ENCODE results near the gene ZNF385D.

ZNF385D gene

DNA sequence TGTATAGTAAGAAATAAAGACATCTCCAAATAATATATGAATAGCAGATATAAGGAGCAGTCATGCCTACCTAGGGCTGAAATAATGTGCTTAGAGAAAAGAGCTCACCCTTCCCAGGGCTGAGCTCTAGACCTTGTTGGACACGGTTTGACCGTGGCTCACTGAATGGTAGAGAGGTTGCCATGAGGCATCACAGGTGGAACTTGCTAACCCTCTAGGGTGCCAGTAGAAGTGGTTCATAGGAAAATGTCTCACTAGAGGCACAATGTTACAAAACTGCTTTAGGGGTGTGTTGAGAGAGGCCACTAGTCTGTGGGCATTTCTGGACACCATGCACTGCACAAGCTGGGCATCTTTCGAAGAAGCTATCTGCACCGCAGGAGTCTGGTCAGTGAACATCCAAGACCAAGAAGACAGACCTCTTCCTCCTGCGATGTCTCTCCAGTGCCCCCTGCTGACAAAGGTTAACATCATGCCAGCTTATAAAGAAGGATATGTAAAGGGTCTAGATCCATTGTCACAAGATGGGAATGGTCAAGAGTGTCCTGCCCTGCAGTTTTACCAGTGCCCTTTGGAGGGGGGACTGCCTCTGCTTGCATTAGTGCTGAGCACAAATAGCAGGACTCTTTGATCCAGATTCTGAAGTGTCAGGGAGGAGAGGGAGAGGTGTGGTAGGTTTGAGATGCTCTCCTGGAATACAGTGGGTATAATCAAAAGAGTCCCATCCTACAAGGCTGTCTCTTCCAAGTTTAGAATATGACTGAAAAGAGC, 266.8 kb downstream of the ZNF385D start:
- Mint-ChIP-seq H3K4me3 (no peak overlapping the region), H3K27me3 (no peaks in the 10 kb centered on the region), H3K4me1 (ENCODE audit: low read depth) (peaks cover 9% of the 10 kb centered on the region), H3K27ac (peak overlapping the region; percentile 35), H3K36me3 (ENCODE audit: low read depth) (no peaks in the 10 kb centered on the region), H3K9me3 (no peaks in the 10 kb centered on the region)
- intact Hi-C loops (cut with micrococcal nuclease), result no loop called here

DNA sequence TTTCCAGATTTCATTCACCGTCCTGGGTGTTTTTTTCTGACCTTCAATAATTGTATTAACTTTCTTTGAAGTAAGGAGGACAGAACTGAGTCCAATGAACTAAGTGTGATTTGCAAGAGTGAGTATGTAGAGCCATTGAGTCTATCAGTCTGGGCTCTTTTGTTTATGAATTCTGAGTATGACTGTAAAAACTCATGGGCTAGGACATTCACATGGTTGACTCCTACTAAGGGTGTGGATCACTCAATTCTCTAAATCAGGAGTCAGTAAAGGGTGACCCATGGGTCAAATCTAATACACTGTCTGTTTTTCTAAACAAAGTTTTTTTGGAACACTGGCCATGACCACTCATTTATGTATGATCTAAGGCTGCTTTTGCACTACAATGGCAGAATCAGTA, 269.0 kb downstream of the ZNF385D start:
- peaks cover 9% of the 10 kb centered on the region for H3K4me1 Mint-ChIP-seq (ENCODE audit: low read depth)
- intact Hi-C loops (cut with micrococcal nuclease), result no loop called here
- no peaks in the 10 kb centered on the region for H3K27me3 Mint-ChIP-seq
- no peak overlapping the region for H3K4me3 Mint-ChIP-seq
- H3K36me3 Mint-ChIP-seq (ENCODE audit: low read depth), result no peaks in the 10 kb centered on the region
- H3K27ac Mint-ChIP-seq, result no peak overlapping the region
- no peaks in the 10 kb centered on the region for H3K9me3 Mint-ChIP-seq

DNA sequence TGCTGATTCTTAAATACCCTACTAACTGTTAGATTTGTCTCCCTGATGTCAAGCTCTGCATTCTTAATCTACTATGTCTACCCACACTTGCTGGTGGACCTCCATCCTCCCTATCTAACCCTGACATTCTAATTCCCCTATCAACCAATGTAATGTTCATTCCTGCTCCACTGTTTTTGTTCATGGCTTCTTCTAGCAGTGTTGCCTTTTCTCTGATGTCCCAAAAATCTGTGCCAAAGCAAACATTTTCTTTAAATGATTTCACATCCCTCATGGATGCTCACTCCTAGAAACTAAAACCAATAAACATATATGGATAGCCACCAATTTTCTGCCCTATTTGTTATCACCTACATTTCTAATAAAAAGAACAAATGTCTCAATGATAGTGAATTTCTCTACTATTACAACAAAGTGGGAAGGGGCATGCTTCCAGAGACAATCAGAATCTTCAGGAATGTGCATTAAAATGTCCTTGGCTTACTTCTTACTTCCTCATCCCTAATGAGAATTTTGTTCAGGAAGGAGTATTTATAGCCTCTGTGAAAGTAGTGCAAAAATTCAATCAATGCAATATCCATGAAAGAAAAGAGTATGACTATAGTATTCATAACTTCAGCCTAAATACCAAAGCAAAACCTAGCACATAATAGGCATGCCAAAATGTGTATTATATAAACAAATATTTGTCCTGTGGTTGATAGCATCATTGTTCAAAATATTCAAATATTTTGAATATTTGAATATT, 273.3 kb downstream of the ZNF385D start:
- Mint-ChIP-seq H3K4me3 (no peak overlapping the region), H3K27me3 (no peaks in the 10 kb centered on the region), H3K4me1 (ENCODE audit: low read depth) (no peaks in the 10 kb centered on the region), H3K27ac (no peak overlapping the region), H3K36me3 (ENCODE audit: low read depth) (no peaks in the 10 kb centered on the region), H3K9me3 (no peaks in the 10 kb centered on the region)
- intact Hi-C loops (cut with micrococcal nuclease), result no loop called here

- Mint-ChIP-seq H3K9me3 (no peaks in the 10 kb centered on the region), H3K27me3 (no peaks in the 10 kb centered on the region), H3K4me1 (ENCODE audit: low read depth) (no peaks in the 10 kb centered on the region), H3K27ac (no peak overlapping the region), H3K36me3 (ENCODE audit: low read depth) (no peaks in the 10 kb centered on the region), H3K4me3 (no peak overlapping the region)
- intact Hi-C loops (cut with micrococcal nuclease), result no loop called here
Observed at GRCh38 chr3:21466476-21466875, 284.5 kb downstream of the ZNF385D start.

DNA sequence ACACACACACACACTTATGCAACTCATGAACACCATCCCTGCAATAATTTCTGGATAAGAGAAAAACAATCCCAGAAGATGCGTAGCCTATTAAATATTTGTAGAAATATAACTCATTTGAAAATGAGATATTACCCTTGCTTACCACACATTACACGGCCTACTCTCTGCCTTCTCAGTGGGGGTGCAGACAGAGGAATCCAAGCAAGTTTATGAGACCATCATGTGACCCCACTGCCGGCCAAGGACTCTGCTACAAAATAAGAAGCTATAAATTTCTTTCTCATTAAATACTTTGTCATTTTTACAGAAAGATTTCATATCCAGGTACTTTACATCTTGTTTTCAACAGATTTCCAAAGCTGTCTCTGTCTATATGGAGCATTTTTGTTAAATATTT, 286.3 kb downstream of the ZNF385D start:
- no peaks in the 10 kb centered on the region for H3K36me3 Mint-ChIP-seq (ENCODE audit: low read depth)
- H3K9me3 Mint-ChIP-seq, result no peaks in the 10 kb centered on the region
- H3K4me3 Mint-ChIP-seq, result no peak overlapping the region
- intact Hi-C loops (cut with micrococcal nuclease), result no loop called here
- H3K4me1 Mint-ChIP-seq (ENCODE audit: low read depth), result no peaks in the 10 kb centered on the region
- no peaks in the 10 kb centered on the region for H3K27me3 Mint-ChIP-seq
- no peak overlapping the region for H3K27ac Mint-ChIP-seq

- Mint-ChIP-seq H3K4me3 (no peak overlapping the region), H3K9me3 (no peaks in the 10 kb centered on the region), H3K4me1 (ENCODE audit: low read depth) (no peaks in the 10 kb centered on the region), H3K27ac (no peak overlapping the region), H3K27me3 (no peaks in the 10 kb centered on the region), H3K36me3 (ENCODE audit: low read depth) (no peaks in the 10 kb centered on the region)
- intact Hi-C loops (cut with micrococcal nuclease), result no loop called here
Observed at GRCh38 chr3:21463319-21463718, 287.7 kb downstream of the ZNF385D start.

GRCh38 chr3:21462141-21462540, 288.9 kb downstream of the ZNF385D start:
- no peaks in the 10 kb centered on the region for H3K9me3 Mint-ChIP-seq
- no peaks in the 10 kb centered on the region for H3K36me3 Mint-ChIP-seq (ENCODE audit: low read depth)
- no peak overlapping the region for H3K4me3 Mint-ChIP-seq
- H3K27ac Mint-ChIP-seq, result no peak overlapping the region
- no peaks in the 10 kb centered on the region for H3K4me1 Mint-ChIP-seq (ENCODE audit: low read depth)
- no peaks in the 10 kb centered on the region for H3K27me3 Mint-ChIP-seq
- intact Hi-C loops (cut with micrococcal nuclease), result no loop called here

GRCh38 chr3:21457084-21457483, 293.9 kb downstream of the ZNF385D start:
- intact Hi-C loops (cut with micrococcal nuclease), result no loop called here
- no peaks in the 10 kb centered on the region for H3K4me1 Mint-ChIP-seq (ENCODE audit: low read depth)
- no peaks in the 10 kb centered on the region for H3K27me3 Mint-ChIP-seq
- H3K4me3 Mint-ChIP-seq, result no peak overlapping the region
- no peak overlapping the region for H3K27ac Mint-ChIP-seq
- peaks cover 12% of the 10 kb centered on the region for H3K9me3 Mint-ChIP-seq
- H3K36me3 Mint-ChIP-seq (ENCODE audit: low read depth), result no peaks in the 10 kb centered on the region

DNA sequence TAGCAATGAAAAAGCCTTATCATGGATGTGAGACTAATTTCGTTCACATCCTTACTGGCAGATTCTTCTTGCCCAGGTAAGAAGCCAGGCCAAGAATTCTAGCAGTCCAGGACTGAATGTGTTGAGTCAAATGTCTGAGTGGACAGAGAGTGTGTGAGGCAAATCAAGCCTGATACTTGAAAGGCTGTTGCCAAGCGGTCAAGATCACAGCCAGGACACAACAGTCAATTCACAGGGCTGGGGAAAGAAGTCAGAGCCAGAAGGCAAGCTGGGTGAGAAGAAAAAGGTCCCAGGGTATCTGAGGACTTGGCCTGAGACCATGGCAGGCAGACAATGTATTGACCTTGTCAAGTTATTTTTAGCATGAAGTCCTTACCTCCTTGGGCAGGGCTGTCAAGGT, 301.3 kb downstream of the ZNF385D start:
- H3K27me3 Mint-ChIP-seq, result no peaks in the 10 kb centered on the region
- peaks cover 5% of the 10 kb centered on the region for H3K9me3 Mint-ChIP-seq
- no peaks in the 10 kb centered on the region for H3K4me1 Mint-ChIP-seq (ENCODE audit: low read depth)
- intact Hi-C loops (cut with micrococcal nuclease), result no loop called here
- no peaks in the 10 kb centered on the region for H3K36me3 Mint-ChIP-seq (ENCODE audit: low read depth)
- no peak overlapping the region for H3K4me3 Mint-ChIP-seq
- no peak overlapping the region for H3K27ac Mint-ChIP-seq

DNA sequence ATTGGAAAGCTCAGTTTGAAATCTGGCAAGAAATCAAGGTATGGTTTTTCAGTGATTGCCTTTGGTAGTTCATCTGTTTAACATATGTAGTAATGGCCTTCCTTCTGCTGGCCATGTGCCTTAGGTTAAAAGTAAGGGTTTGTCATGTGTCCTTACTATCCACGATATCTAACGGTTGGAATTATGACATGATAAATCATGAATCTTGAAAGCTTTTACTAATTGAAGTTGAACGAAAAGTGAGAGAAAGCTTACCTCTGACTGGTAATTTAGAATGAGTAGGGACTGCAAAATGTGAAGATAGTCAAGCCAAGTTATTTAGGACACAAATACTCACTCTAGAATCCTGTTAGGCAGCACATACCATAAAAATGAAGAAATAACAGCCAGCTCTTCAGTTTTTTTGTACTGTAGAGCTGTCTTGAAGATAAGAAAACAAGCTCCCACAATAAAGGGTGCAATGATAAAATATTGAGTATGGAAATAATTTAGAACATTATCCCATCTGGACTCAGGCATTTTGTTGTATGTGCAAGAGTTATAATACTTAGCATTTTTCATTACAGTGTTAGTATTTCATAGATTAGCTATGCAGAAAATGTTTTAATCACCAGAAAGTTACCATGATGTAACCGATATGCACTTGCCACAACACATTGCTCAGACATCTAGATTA, 303.4 kb downstream of the ZNF385D start:
- intact Hi-C loops (cut with micrococcal nuclease), result no loop called here
- Mint-ChIP-seq H3K27ac (no peak overlapping the region), H3K27me3 (no peaks in the 10 kb centered on the region), H3K36me3 (ENCODE audit: low read depth) (no peaks in the 10 kb centered on the region), H3K4me1 (ENCODE audit: low read depth) (no peaks in the 10 kb centered on the region), H3K4me3 (no peak overlapping the region), H3K9me3 (no peaks in the 10 kb centered on the region)

DNA sequence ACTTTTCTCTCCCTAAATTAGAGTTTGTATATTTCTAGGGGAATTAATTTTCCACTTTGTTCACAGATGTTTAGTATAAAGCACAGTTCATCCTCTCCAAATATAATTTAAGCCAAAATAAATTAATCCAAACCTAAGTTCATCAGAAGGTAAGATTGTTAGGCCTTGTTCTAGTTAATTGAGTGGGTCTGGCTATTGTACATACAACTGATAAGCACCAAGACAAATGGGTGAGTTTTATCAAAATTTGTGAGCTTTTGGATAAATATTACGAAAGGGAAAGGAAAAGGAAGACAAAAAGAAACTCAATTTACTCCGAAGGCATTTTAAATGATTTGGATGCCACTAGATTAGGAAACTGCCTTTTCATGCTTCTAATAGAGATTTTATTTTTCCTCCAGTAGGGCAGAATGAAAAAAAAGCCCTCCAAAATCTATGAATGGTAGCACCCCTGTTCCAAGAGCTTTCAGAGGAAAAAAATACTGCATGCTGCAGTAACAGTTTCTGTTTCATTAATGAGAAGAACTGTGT, 304.0 kb downstream of the ZNF385D start:
- no peaks in the 10 kb centered on the region for H3K36me3 Mint-ChIP-seq (ENCODE audit: low read depth)
- H3K27me3 Mint-ChIP-seq, result no peaks in the 10 kb centered on the region
- no peak overlapping the region for H3K27ac Mint-ChIP-seq
- intact Hi-C loops (cut with micrococcal nuclease), result no loop called here
- no peaks in the 10 kb centered on the region for H3K4me1 Mint-ChIP-seq (ENCODE audit: low read depth)
- no peak overlapping the region for H3K4me3 Mint-ChIP-seq
- no peaks in the 10 kb centered on the region for H3K9me3 Mint-ChIP-seq

DNA sequence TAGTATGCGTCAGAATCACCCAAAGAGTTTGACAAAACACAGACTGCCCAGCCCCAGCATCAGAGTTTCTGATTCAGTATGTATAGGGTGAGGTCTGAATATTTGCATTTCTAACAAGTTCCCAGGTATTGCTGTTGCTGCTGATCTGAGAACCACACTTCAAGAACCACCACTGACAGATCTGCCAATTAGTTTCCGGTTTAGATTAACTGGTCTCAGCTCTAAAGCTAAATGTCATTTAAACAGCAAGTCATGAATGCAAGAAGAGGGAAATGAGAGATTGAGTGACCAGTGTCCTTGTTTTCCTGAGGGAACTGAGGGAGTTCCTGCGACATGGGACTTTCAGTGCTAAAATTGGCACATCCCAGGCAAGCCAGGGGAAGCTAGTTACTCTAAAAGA, 305.0 kb downstream of the ZNF385D start:
- no peaks in the 10 kb centered on the region for H3K36me3 Mint-ChIP-seq (ENCODE audit: low read depth)
- H3K9me3 Mint-ChIP-seq, result no peaks in the 10 kb centered on the region
- no peak overlapping the region for H3K4me3 Mint-ChIP-seq
- no peaks in the 10 kb centered on the region for H3K27me3 Mint-ChIP-seq
- no peaks in the 10 kb centered on the region for H3K4me1 Mint-ChIP-seq (ENCODE audit: low read depth)
- H3K27ac Mint-ChIP-seq, result no peak overlapping the region
- intact Hi-C loops (cut with micrococcal nuclease), result no loop called here

- Mint-ChIP-seq H3K36me3 (ENCODE audit: low read depth) (no peaks in the 10 kb centered on the region), H3K4me1 (ENCODE audit: low read depth) (no peaks in the 10 kb centered on the region), H3K27me3 (no peaks in the 10 kb centered on the region), H3K9me3 (no peaks in the 10 kb centered on the region), H3K4me3 (no peak overlapping the region), H3K27ac (no peak overlapping the region)
- intact Hi-C loops (cut with micrococcal nuclease), result no loop called here
Observed at GRCh38 chr3:21441821-21442220, 309.2 kb downstream of the ZNF385D start.

DNA sequence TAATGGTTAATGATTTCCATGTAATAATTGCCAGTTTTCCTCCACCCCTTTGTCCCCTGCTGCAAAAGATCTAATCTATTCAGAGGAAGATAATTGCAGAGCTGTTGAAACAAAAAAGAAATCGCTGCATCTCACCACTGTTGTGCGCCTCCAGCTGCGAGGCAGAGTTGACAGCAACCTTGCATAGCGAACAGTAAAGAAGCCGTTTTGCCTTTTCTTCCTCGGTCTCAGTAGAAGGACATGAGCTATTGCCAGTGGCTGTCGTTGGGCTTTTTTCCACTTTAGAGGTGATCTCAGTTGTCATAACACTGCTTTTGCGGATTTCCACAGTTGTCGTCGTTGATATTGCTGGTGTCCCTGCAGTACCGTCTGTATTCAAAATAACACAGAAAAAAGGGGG, 314.2 kb downstream of the ZNF385D start:
- Mint-ChIP-seq H3K4me1 (ENCODE audit: low read depth) (no peaks in the 10 kb centered on the region), H3K9me3 (peaks cover 7% of the 10 kb centered on the region), H3K4me3 (no peak overlapping the region), H3K27ac (no peak overlapping the region), H3K27me3 (no peaks in the 10 kb centered on the region), H3K36me3 (ENCODE audit: low read depth) (no peaks in the 10 kb centered on the region)
- intact Hi-C loops (cut with micrococcal nuclease), result no loop called here

Data from dendritic cell treated with granulocyte-macrophage colony-stimulating factor and Interleukin-4, amounts not matched to agents 40 ng/mL and 50 ng/mL, for 4 days (primary cell).